Colonic mucosa (tissue), 4 donors: ENCODE data around the gene SOD3. TPM values are rescaled to one million over a fixed set of nuclear protein-coding genes. Genes with fewer than 3 reads are reported as not detected.

ENCODE experiments used
- DNase-seq: peaks from one replicate; pipeline ENCODE4 v3.0.0-alpha.2; 2020
- H3K27ac ChIP-seq: fragments of 200-600 bp; one replicate; pipeline ENCODE4 v1.8.0; 2021
- H3K27me3 ChIP-seq: fragments of 200-600 bp; one replicate; pipeline ENCODE4 v1.8.0; 2021
- H3K36me3 ChIP-seq: fragments of 200-600 bp; one replicate; pipeline ENCODE4 v1.8.0; 2021
- H3K4me1 ChIP-seq: fragments of 200-600 bp; one replicate; pipeline ENCODE4 v1.8.0; 2021; ENCODE audit warnings: mild to moderate bottlenecking
- H3K4me3 ChIP-seq: fragments of 200-600 bp; one replicate; pipeline ENCODE4 v1.8.0; 2021
- H3K9ac ChIP-seq, 2 donors: one replicate each; pipeline ENCODE4 v1.7.0; 2013; ENCODE audit warnings: control low read depth in 2 of 2, low read depth in 2 of 2, low read length in 2 of 2
- H3K9me3 ChIP-seq: fragments of 200-600 bp; one replicate; pipeline ENCODE4 v1.8.0; 2021
- intact Hi-C: fragments of 100-400 bp; cut with DNase I; formaldehyde crosslinking; loops from one replicate; pipeline ENCODE4 v1.14.1; 2022
- total RNA-seq, 2 donors: library from RNA; stranded (reverse); fragmentation: NEBNext Ultra II Directional in 1 of 2; extraction: Animal tissue kit (Norgen Biotek cat#: 25700) in 1 of 2; gene quantifications; one replicate each; pipeline ENCODE4 v1.2.1, GENCODE V29; 2021
- TF ChIP-seq, protein P1 (sequence below): fragments of 200-600 bp; IDR thresholded peaks from one replicate; pipeline ENCODE4 v1.8.0; 2022; ENCODE audit warnings: antibody characterized with exemption, mild to moderate bottlenecking
- donor health status: healthy.
- donor health status: DM: no; HTN: no; CAD: no.
- donor health status: DM: no; HTN: no; CAD: no.

Gene SOD3
- total RNA-seq, 2 donors from 2014 or later, result 22.3 to 35.8 TPM

GRCh38 chr4:24751926-24752539, 43.3 kb upstream of the SOD3 start:
- TF ChIP-seq, protein P1, sequence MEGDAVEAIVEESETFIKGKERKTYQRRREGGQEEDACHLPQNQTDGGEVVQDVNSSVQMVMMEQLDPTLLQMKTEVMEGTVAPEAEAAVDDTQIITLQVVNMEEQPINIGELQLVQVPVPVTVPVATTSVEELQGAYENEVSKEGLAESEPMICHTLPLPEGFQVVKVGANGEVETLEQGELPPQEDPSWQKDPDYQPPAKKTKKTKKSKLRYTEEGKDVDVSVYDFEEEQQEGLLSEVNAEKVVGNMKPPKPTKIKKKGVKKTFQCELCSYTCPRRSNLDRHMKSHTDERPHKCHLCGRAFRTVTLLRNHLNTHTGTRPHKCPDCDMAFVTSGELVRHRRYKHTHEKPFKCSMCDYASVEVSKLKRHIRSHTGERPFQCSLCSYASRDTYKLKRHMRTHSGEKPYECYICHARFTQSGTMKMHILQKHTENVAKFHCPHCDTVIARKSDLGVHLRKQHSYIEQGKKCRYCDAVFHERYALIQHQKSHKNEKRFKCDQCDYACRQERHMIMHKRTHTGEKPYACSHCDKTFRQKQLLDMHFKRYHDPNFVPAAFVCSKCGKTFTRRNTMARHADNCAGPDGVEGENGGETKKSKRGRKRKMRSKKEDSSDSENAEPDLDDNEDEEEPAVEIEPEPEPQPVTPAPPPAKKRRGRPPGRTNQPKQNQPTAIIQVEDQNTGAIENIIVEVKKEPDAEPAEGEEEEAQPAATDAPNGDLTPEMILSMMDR, result no peak

DNA sequence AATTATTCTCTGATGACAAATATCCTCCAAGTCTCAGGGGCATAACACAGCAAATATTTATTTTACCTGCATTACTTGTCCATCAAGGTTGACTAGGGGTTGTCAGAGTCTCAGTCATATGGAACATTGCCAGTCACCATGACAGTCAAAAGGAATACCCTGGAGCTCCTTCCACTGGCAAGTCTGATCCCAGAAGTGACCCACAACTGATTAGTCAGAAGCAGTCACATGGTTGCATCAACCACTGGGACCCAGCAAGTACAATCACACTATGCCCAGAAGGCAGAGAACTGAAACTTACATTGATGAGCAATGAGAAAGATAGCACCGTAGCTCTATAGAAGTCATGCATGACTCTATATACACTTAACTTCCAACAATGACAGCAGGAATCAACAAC, 41.9 kb upstream of the SOD3 start:
- H3K4me1 ChIP-seq, result no peaks in the 10 kb centered on the region
- no peak overlapping the region for H3K9ac ChIP-seq
- TF ChIP-seq, protein P1, result no peak
- no peak for DNase-seq
- no peaks in the 10 kb centered on the region for H3K27me3 ChIP-seq
- H3K27ac ChIP-seq, result no peak overlapping the region
- no peaks in the 10 kb centered on the region for H3K9me3 ChIP-seq
- intact Hi-C loops, result no loop called here
- no peak overlapping the region for H3K4me3 ChIP-seq
- H3K36me3 ChIP-seq, result no peaks in the 10 kb centered on the region

More at GRCh38 chr4:24751926-24752539, 43.3 kb upstream of the SOD3 start:
- H3K4me3 ChIP-seq, result no peak overlapping the region
- DNase-seq, result no peak
- no peaks in the 10 kb centered on the region for H3K9me3 ChIP-seq
- H3K36me3 ChIP-seq, result no peaks in the 10 kb centered on the region
- no peaks in the 10 kb centered on the region for H3K27me3 ChIP-seq
- H3K4me1 ChIP-seq, result no peaks in the 10 kb centered on the region
- no peak overlapping the region for H3K27ac ChIP-seq
- no peak overlapping the region for H3K9ac ChIP-seq
- intact Hi-C loops, result no loop called here

GRCh38 chr4:24754571-24754970, 40.8 kb upstream of the SOD3 start:
- Histone ChIP-seq H3K27ac (no peak overlapping the region), H3K27me3 (no peaks in the 10 kb centered on the region), H3K36me3 (no peaks in the 10 kb centered on the region), H3K4me3 (no peak overlapping the region), H3K9me3 (no peaks in the 10 kb centered on the region), H3K9ac (no peak overlapping the region), H3K4me1 (no peaks in the 10 kb centered on the region)
- DNase-seq, result no peak
- intact Hi-C loops, result no loop called here
- TF ChIP-seq, protein P1, result no peak

- H3K4me3 ChIP-seq, result no peak overlapping the region
- DNase-seq, result no peak
- no peak overlapping the region for H3K27ac ChIP-seq
- TF ChIP-seq, protein P1, result no peak
- H3K9me3 ChIP-seq, result no peaks in the 10 kb centered on the region
- intact Hi-C loops, result no loop called here
- no peaks in the 10 kb centered on the region for H3K4me1 ChIP-seq
- H3K27me3 ChIP-seq, result no peaks in the 10 kb centered on the region
- no peak overlapping the region for H3K9ac ChIP-seq
- no peaks in the 10 kb centered on the region for H3K36me3 ChIP-seq
Measured at GRCh38 chr4:24763631-24764297, 31.6 kb upstream of the SOD3 start.

GRCh38 chr4:24764345-24764744, 31.0 kb upstream of the SOD3 start:
- Histone ChIP-seq H3K27me3 (no peaks in the 10 kb centered on the region), H3K9me3 (no peaks in the 10 kb centered on the region), H3K4me3 (no peak overlapping the region), H3K4me1 (no peaks in the 10 kb centered on the region), H3K9ac (no peak overlapping the region), H3K27ac (no peak overlapping the region), H3K36me3 (no peaks in the 10 kb centered on the region)
- intact Hi-C loops, result no loop called here
- DNase-seq, result no peak
- TF ChIP-seq, protein P1, result no peak
